ENCODE measurements around the gene MYL11. TPM values are rescaled to one million over a fixed set of nuclear protein-coding genes. Genes with fewer than 3 reads are reported as not detected.

The MYL11 gene
- total RNA-seq, 1 donor from 2014 or later, result 0.85 TPM

DNA sequence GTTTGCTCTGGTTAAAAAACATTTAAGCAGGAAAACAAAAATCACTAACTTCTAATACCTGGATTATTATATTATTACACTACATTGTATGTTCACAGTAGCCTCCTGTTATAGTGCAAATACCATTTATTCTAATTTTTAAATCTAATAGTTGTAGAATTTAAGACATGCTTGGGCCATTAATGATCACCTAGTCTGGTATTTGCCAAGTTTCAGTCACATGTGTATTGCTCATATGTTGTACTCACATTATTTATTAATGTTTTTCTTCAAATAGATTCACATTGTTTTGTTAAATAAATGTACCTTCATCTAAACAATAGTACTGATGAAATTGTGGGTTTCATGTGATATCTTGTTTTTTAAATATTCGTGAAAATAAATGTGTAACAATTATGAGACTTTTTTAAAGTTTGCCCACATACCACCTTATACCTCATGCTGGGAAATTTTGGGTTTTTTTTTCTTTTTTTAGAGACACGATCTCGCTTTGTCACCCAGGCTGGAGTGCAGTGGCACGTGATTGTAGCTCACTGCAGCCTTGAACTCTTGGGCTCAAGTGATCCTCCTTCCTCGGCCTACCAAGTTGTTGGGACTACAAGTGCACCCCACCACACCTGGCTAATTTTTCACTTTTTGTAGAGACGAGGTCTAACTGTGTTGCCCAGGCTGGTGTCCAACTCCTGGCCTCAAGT, 38.7 kb downstream of the MYL11 start:
- Mint-ChIP-seq H3K4me1 (ENCODE audit: unreplicated experiment) (peaks cover 32% of the 10 kb centered on the region), H3K27ac (ENCODE audit: unreplicated experiment) (no peak overlapping the region), H3K27me3 (ENCODE audit: unreplicated experiment) (peaks cover 5% of the 10 kb centered on the region), H3K36me3 (ENCODE audit: low read depth, unreplicated experiment) (peaks cover 25% of the 10 kb centered on the region), H3K4me3 (ENCODE audit: unreplicated experiment) (no peak overlapping the region), H3K9me3 (ENCODE audit: unreplicated experiment) (no peaks in the 10 kb centered on the region)
- TF ChIP-seq, protein P1, sequence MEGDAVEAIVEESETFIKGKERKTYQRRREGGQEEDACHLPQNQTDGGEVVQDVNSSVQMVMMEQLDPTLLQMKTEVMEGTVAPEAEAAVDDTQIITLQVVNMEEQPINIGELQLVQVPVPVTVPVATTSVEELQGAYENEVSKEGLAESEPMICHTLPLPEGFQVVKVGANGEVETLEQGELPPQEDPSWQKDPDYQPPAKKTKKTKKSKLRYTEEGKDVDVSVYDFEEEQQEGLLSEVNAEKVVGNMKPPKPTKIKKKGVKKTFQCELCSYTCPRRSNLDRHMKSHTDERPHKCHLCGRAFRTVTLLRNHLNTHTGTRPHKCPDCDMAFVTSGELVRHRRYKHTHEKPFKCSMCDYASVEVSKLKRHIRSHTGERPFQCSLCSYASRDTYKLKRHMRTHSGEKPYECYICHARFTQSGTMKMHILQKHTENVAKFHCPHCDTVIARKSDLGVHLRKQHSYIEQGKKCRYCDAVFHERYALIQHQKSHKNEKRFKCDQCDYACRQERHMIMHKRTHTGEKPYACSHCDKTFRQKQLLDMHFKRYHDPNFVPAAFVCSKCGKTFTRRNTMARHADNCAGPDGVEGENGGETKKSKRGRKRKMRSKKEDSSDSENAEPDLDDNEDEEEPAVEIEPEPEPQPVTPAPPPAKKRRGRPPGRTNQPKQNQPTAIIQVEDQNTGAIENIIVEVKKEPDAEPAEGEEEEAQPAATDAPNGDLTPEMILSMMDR (IDR thresholded peaks at IDR 0.05; ENCODE audit: unreplicated experiment), result no peak
- no peak for DNase-seq (ENCODE audit: low spot score)

DNA sequence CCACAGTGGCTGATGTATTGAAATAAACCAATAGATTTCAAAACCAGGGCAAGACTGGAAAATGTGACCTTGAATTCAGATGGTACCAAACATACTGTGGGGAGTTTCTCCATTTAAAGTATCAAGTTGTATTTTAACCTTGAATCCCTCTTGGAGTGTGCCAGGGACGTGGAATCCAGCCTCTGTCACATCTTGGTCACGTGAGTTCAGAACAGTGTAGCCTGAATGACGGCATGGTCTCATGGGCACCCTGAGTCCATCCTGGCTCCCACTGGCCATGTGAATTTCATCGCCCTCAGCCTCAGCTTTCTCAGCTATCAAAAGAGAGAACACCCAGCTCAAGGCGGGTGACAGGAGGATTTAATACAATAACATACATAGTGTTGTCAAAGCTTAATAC, 39.6 kb downstream of the MYL11 start:
- no peak for DNase-seq (ENCODE audit: low spot score)
- Mint-ChIP-seq H3K27me3 (ENCODE audit: unreplicated experiment) (peaks cover 5% of the 10 kb centered on the region), H3K9me3 (ENCODE audit: unreplicated experiment) (no peaks in the 10 kb centered on the region), H3K27ac (ENCODE audit: unreplicated experiment) (no peak overlapping the region), H3K36me3 (ENCODE audit: low read depth, unreplicated experiment) (peaks cover 29% of the 10 kb centered on the region), H3K4me3 (ENCODE audit: unreplicated experiment) (no peak overlapping the region), H3K4me1 (ENCODE audit: unreplicated experiment) (peaks cover 29% of the 10 kb centered on the region)
- TF ChIP-seq, protein P1 (IDR thresholded peaks at IDR 0.05; ENCODE audit: unreplicated experiment), result no peak

DNA sequence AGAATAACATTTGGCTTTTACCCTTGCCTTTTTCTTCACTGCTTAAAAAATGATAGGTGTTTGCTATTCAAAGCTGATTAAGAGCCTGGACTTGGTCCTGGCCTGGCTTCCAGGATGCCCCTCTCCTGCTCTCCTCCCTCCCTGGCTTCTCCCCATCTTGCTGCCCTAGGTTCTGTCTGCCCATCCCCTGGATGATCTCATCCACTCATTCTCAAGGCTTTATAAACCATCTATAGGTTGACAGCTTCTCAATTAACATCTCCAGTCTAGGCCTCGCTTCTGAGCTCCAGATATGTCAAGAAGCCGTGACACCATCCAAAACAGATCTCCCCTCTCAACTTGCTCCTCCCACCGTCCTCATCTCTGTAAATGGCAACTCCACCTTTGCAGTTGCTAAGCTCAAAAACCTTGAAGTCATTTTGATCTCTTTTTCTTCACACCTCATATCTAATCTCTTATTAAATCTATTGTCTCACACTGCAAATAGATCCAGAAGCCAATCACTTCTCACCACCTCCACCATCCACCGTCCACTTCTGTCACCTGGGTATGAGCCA, 41.5 kb downstream of the MYL11 start:
- TF ChIP-seq, protein P1 (IDR thresholded peaks at IDR 0.05; ENCODE audit: unreplicated experiment), result no peak
- Mint-ChIP-seq H3K27me3 (ENCODE audit: unreplicated experiment) (peaks cover 5% of the 10 kb centered on the region), H3K4me1 (ENCODE audit: unreplicated experiment) (peaks cover 15% of the 10 kb centered on the region), H3K27ac (ENCODE audit: unreplicated experiment) (no peak overlapping the region), H3K9me3 (ENCODE audit: unreplicated experiment) (no peaks in the 10 kb centered on the region), H3K4me3 (ENCODE audit: unreplicated experiment) (peak overlapping the region; percentile 1), H3K36me3 (ENCODE audit: low read depth, unreplicated experiment) (peaks cover 35% of the 10 kb centered on the region)
- DNase-seq (ENCODE audit: low spot score), result no peak

DNA sequence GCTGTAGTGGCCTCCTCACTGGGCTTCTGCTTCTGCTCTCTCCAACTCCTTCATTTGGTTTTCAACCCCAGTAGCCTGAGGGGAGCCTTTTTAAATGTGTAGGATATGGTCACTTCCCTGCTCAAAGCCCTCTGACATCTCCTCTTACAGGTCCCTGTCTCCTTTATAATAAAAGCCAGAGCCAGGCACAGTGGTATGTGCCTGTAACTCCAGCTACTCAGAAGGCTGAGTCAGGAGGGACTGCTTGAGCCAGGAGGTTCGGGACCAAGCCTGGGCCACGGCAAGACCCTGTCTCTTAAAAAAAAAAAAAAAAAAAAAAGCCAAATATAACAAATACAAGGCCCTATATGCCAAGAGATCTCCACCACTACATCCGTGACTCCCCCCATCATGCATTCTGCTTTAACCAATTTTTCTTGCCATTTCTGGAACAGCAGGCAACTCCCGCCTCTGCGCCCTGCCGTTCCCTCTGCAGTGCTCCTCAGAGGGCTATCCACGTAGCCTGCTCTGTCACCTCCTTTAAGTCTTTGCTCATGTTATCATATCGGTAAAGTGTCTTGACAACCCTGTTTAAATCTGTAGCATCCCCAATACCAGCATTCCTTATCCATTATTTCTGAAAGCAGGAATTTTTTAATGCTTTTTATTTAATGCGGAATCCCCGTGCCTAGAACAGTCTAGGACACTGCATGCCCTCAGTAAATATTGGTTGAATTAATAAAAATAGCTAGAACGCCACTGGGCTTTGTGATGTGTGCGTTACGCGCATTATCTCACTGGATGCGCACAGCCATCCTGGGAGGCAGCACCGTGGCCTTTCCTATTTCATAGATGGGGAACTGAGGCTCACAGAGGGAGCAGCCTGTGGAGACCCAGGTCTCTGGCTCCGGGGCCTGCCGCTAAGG, 42.3 kb downstream of the MYL11 start:
- H3K27ac Mint-ChIP-seq (ENCODE audit: unreplicated experiment), result no peak overlapping the region
- TF ChIP-seq, protein P1 (IDR thresholded peaks at IDR 0.05; ENCODE audit: unreplicated experiment), result no peak
- no peak for DNase-seq (ENCODE audit: low spot score)
- H3K27me3 Mint-ChIP-seq (ENCODE audit: unreplicated experiment), result peaks cover 5% of the 10 kb centered on the region
- H3K36me3 Mint-ChIP-seq (ENCODE audit: low read depth, unreplicated experiment), result peaks cover 35% of the 10 kb centered on the region
- peaks cover 11% of the 10 kb centered on the region for H3K4me1 Mint-ChIP-seq (ENCODE audit: unreplicated experiment)
- peak overlapping the region; percentile 10 for H3K4me3 Mint-ChIP-seq (ENCODE audit: unreplicated experiment)
- H3K9me3 Mint-ChIP-seq (ENCODE audit: unreplicated experiment), result no peaks in the 10 kb centered on the region
